Measurements from ENCODE around the gene GABPA.

GABPA gene

DNA sequence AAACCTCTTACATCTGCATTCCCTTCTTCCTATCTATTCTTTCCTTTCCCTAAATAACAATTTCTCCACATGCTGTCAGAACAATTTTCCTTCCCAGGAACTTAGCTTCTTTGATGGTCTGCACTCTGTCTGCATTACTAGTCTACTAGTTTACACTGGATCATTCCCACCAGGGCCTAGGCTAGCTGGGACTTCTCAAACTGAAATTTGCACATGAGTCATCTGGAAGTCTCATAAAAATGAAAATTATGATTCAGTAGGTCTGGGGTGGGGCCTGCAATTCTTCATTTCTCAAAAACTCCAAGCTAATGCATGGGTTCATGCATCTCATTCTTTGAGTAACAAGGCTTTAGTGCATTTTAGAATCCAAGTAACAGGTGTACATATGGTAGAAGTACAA lies 74.2 kb downstream of the GABPA start:
- DNase-seq (ENCODE audit: low read depth): no peak

DNA sequence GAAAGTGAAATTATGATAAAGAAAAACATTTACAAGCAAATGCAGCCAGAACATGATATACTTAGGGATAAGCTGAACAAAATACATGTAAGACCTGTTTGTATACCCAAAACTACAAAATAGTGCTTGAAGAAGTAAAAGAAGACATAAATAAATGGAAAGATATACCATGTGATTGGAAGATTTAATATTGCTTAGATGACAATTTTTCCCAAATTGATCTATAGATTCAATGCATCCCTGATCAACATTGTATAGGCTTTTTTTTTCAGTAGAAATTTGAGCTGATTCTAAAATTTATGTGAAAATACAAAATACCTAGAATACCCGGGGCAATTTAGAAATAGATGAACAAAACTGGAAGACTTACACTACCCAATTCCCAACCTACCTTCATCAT lies 76.4 kb downstream of the GABPA start:
- DNase-seq (ENCODE audit: low read depth): no peak

DNA sequence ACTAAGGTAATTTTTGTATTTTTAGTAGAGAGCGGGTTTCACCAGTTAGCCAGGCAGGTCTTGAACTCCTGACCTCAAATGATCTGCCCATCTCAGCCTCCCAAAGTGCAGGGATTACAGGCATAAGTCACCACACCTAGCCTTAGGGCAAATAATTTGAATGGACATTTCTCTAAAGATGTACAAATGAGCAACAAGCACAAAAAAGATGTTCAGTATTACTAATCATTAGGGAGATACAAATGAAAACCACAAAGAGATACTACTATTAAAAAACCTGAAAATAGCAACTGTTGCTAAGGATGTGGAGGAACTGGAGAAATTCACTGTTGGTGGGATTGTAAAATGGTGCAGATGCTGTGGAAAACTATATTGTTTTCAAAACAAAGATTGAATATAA lies 79.1 kb downstream of the GABPA start:
- no peak for DNase-seq (ENCODE audit: low read depth)

DNA sequence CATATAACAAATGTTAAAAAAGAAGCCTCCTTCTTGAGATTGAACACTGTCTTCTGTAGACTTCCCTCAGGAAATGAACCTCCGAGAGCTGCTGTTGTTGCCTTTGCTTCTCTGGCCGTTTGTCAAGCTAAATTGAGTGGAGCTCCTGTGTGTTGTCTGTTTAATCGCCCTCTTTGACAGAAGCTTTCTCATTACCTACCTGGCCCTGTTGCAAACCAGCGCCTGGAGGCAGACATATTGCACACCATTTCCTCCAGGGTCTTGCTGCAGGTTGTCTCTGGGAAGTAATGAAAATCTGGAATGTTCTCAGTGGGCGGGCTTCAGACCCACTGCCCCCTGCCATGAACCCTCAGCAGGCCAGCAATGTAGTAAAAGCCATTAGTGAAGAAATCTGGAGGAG lies 83.3 kb downstream of the GABPA start:
- DNase-seq (ENCODE audit: low read depth): no peak

DNA sequence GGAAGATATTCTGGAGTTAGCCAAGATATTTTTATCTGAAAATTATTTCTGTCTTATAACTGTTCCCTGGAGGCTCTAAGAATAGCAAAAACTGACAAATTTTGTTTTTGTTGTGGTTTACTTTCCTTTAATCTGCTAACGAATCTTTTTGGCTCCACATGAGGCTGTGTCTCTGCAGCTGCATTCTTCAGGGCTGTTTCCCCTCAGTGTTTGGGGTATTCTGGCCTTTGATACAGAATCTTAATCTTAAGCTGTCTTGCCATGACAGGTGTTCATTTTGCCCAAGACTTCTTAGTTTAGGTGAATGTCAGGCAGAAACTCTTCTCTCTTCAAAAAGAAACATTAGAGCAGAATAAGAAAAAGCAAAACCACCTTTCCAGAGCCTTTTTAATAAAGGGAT lies 83.8 kb downstream of the GABPA start:
- DNase-seq (ENCODE audit: low read depth): no peak
